K562 (cell line): ENCODE measurements around the gene PGLYRP1. TPM values are rescaled to one million over a fixed set of nuclear protein-coding genes. Genes with fewer than 3 reads are reported as not detected.

Source experiments
- ATAC-seq: fragments of 200-7000 bp; cut with Tn5 transposase; 3 replicates; pipeline ENCODE4 v1.9.1; 2020; ENCODE audit warnings: moderate library complexity
- BruUV-seq: library from RNA; stranded (reverse); fragments of 400-500 nt; replicated peaks from 2 replicates; lab custom pipeline; 2021; lab: Mats Ljungman, UMichigan
- CTCF ChIA-PET: fragments of 300-600 bp; formaldehyde crosslinking; extraction: SDS; loops from one replicate; lab custom pipeline; 2021; ENCODE audit warnings: low intra/inter-chr PET ratio; lab: Yijun Ruan, JAX
- POLR2A ChIA-PET: fragments of 300-600, 350-650 bp; sonication (Branson Sonifier 250); formaldehyde crosslinking; extraction: SDS; loops from one replicate; lab custom pipeline; 2021; ENCODE audit warnings: antibody characterized with exemption, inconsistent platforms; lab: Yijun Ruan, JAX
- DNase-seq, 4 experiments: peaks; one replicate each; pipeline versions ENCODE4 v3.0.0 to v3.0.0-alpha.2; 2011 to 2018; ENCODE audit warnings: low spot score in 3 of 4, mixed read lengths in 3 of 4; ENCODE audit errors: extremely low read depth in 1 of 4
- FAIRE-seq: peaks from 2 replicates; lab custom pipeline; 2011; peaks lifted over from hg19 to GRCh38; lab: Jason Lieb, UNC
- H2AFZ ChIP-seq: 2 replicates; pipeline ENCODE4 v1.6.0; 2011; ENCODE audit warnings: low read depth, low read length, control low read depth, inconsistent platforms
- H3K27ac ChIP-seq: fragments of 200-600 bp; 3 replicates; pipeline ENCODE4 v1.8.0; 2011; ENCODE audit warnings: low read depth, mild to moderate bottlenecking, control low read depth, inconsistent platforms, low read length, moderate library complexity, mixed read lengths; ENCODE audit errors: extremely low read depth
- H3K27me3 ChIP-seq, 2 experiments: fragments of 300-600 bp in 1 of 2; 2 replicates in 1 of 2; 3 replicates in 1 of 2; pipeline versions ENCODE4 v1.6.0 to v1.8.0; 2011; ENCODE audit warnings: inconsistent platforms in 2 of 2, low read length in 2 of 2, mild to moderate bottlenecking in 1 of 2, mixed read lengths in 1 of 2, moderate library complexity in 1 of 2; ENCODE audit not compliant: control insufficient read depth in 2 of 2, insufficient read depth in 2 of 2
- H3K36me3 ChIP-seq: fragments of 300-600 bp; 3 replicates; pipeline ENCODE4 v1.8.0; 2011; ENCODE audit warnings: mild to moderate bottlenecking, low read length, inconsistent platforms; ENCODE audit not compliant: control insufficient read depth, insufficient read depth
- H3K4me1 ChIP-seq, 2 experiments: fragments of 200-600 bp in 1 of 2; replicated peaks in 1 of 2; 2 replicates in 1 of 2; 3 replicates in 1 of 2; pipeline versions ENCODE4 v1.5.1 to v1.8.0; 2011; ENCODE audit warnings: inconsistent platforms in 2 of 2, low read length in 2 of 2, mild to moderate bottlenecking in 1 of 2, mixed read lengths in 1 of 2, moderate library complexity in 1 of 2; ENCODE audit not compliant: control insufficient read depth in 2 of 2, insufficient read depth in 2 of 2
- H3K4me2 ChIP-seq: 2 replicates; pipeline ENCODE4 v1.6.1; 2011; ENCODE audit warnings: low read length, control low read depth, inconsistent platforms, mixed read lengths; ENCODE audit not compliant: insufficient read depth
- H3K4me3 ChIP-seq: fragments of 200-600 bp; sonication (generic), shearing (Covaris generic); 2 replicates; pipeline ENCODE4 v1.5.1; 2016; ENCODE audit warnings: control low read depth, inconsistent platforms
- H3K79me2 ChIP-seq: fragments of 200-600 bp; 3 replicates; pipeline ENCODE4 v1.8.0; 2011; ENCODE audit warnings: low read length, inconsistent platforms; ENCODE audit not compliant: control insufficient read depth, insufficient read depth
- H3K9ac ChIP-seq, 2 experiments: 2 replicates each; pipeline versions ENCODE4 v1.6.0 to v1.6.1; 2011; ENCODE audit warnings: low read depth in 2 of 2, low read length in 2 of 2, control low read depth in 1 of 2, inconsistent platforms in 1 of 2, mild to moderate bottlenecking in 1 of 2, mixed read lengths in 1 of 2; ENCODE audit not compliant: insufficient read depth in 1 of 2
- H3K9me1 ChIP-seq: one replicate; pipeline ENCODE4 v1.6.0; 2011; ENCODE audit warnings: inconsistent platforms, mild to moderate bottlenecking, low read length, moderate library complexity; ENCODE audit not compliant: control insufficient read depth, insufficient read depth
- H3K9me3 ChIP-seq: replicated peaks from 2 replicates; pipeline ENCODE4 v1.5.1; 2011; ENCODE audit warnings: low read depth, low read length, inconsistent platforms; ENCODE audit not compliant: control insufficient read depth, insufficient read depth
- H4K20me1 ChIP-seq: replicated peaks from 2 replicates; pipeline ENCODE4 v1.6.1; 2011; ENCODE audit warnings: low read length, inconsistent platforms, mixed read lengths; ENCODE audit not compliant: control insufficient read depth, insufficient read depth
- C11orf30 ChIP-seq: fragments of 450-650 bp; IDR thresholded peaks from 2 replicates; pipeline ENCODE4 v1.6.1; 2016; ENCODE audit warnings: low read depth, mild to moderate bottlenecking
- HDAC2 ChIP-seq: fragments of 450-650 bp; IDR thresholded peaks from 2 replicates; pipeline ENCODE4 v1.6.1; 2016; ENCODE audit warnings: mild to moderate bottlenecking
- MAFG ChIP-seq: fragments of 450-650 bp; conservative IDR thresholded peaks from 2 replicates; pipeline ENCODE4 v1.6.1; 2016; ENCODE audit warnings: missing genetic modification characterization, missing compliant biosample characterization
- NFE2 ChIP-seq: IDR thresholded peaks from 2 replicates; pipeline ENCODE4 v1.6.1; 2014; ENCODE audit warnings: antibody characterized with exemption, low read depth
- RAD51 ChIP-seq: fragments of 450-650 bp; IDR thresholded peaks from 2 replicates; pipeline ENCODE4 v1.7.1; 2016; ENCODE audit warnings: low read depth, mild to moderate bottlenecking, borderline replicate concordance
- WGBS: fragments of 100-300 bp; shearing (Covaris generic); methylation state at CpG from one replicate; pipeline ENCODE4 v1.1.6; 2016; ENCODE audit warnings: low coverage, mixed read lengths; ENCODE audit not compliant: insufficient coverage; ENCODE audit errors: missing lambda C conversion rate; 5-methylcytosine and 5-hydroxymethylcytosine counted together
- in situ Hi-C: fragments of 300-500 bp; cut with MboI; formaldehyde crosslinking; loops from 4 replicates; pipeline ENCODE4 v1.15.0; 2018; ENCODE audit warnings: inconsistent platforms, mixed read lengths
- intact Hi-C: fragments of 100-400 bp; cut with micrococcal nuclease; formaldehyde crosslinking; loops from 2 replicates; pipeline ENCODE4 v1.14.2; 2022
- polyA plus RNA-seq, 8 experiments: library from polyadenylated mRNA; depleted of rRNA in 4 of 8; stranded (reverse) in 5 of 8; unstranded in 3 of 8; fragments of >200 nt; fragmentation: Nextera tagmentation in 2 of 8; fragmentation: Illumina TruSeq in 1 of 8; extraction: Ambion mirVana in 2 of 8; extraction: Trizol in 1 of 8; gene quantifications; 2 replicates each; pipeline versions ENCODE4 v1.2.1 to v1.2.3, GENCODE V29; 2011 to 2014; ENCODE audit warnings: inconsistent platforms in 1 of 8, missing spikeins in 1 of 8
- total RNA-seq, 7 experiments: library from RNA; depleted of rRNA in 6 of 7; stranded (reverse); fragments of >200 nt in 6 of 7; fragmentation: Illumina TruSeq in 2 of 7; extraction: Trizol in 2 of 7; gene quantifications; 2 replicates each; pipeline versions ENCODE4 v1.2.1 to v1.2.3, GENCODE V29; 2011 to 2021; ENCODE audit warnings: low replicate concordance in 1 of 7

The PGLYRP1 gene
- total and polyA plus RNA-seq, 9 of the 15 experiments (the other 6 are each of a cell fraction or from before 2014, with no cell fraction given), result not detected

GRCh38 chr19:46068345-46069258, 45.7 kb upstream of the PGLYRP1 start:
- H3K4me1 ChIP-seq, result no peaks in the 10 kb centered on the region
- ATAC-seq, result no peak
- H3K9me1 ChIP-seq, result no peaks in the 10 kb centered on the region
- H3K4me2 ChIP-seq, result no peak overlapping the region
- intact Hi-C loops, result no loop called here
- no peak overlapping the region for H3K4me3 ChIP-seq
- no peaks in the 10 kb centered on the region for H3K36me3 ChIP-seq
- no peak for FAIRE-seq
- no peak for DNase-seq
- no peaks in the 10 kb centered on the region for H3K9me3 ChIP-seq
- no peak overlapping the region for H2AFZ ChIP-seq
- ChIA-PET POLR2A (no interaction called here), CTCF (interaction anchor here (0.6 kb wide), 1 partner anchor 251 kb away, joined by 3 read pairs; no protein-coding TSS in a partner anchor)
- H4K20me1 ChIP-seq, result no peaks in the 10 kb centered on the region
- H3K27ac ChIP-seq, result no peak overlapping the region
- peaks cover 2 to 29% of the 10 kb centered on the region in 2 experiments; a peak in 3 of 5 replicates for H3K27me3 ChIP-seq
- H3K79me2 ChIP-seq, result no peaks in the 10 kb centered on the region
- no peak for TF ChIP-seq HDAC2
- TF ChIP-seq C11orf30, result peak; percentile 19; the same call in 1 of the 2 replicates
- no peak for TF ChIP-seq RAD51
- TF ChIP-seq NFE2, result peak; percentile 44
- TF ChIP-seq MAFG (tag), result 0 out of 2 replicates have a peak, but pooled peaks have one; percentile 20
- WGBS, result 2% methylated on average over 12 of the region's 12 CpGs
- H3K9ac ChIP-seq, result no peak overlapping the region
- BruUV-seq, result no TSS peak
- in situ Hi-C loops, result no loop called here
